ENCODE measurements around the gene ATP5F1E.

- no peak for TF ChIP-seq CTCF (IDR thresholded peaks at IDR 0.05; ENCODE audit: low read depth, low read length)
- TF ChIP-seq EZH2phosphoT487 (IDR thresholded peaks at IDR 0.05; ENCODE audit: low read depth) = no peak
Observed at GRCh38 chr20:59051666-59052185, 19.6 kb upstream of the ATP5F1E start.
